Femur (tissue), 1 donor: Measurements from ENCODE around the gene ANKIB1.
"Not testable (repeated sequence)": the region's sequence is repeated elsewhere in the genome, so short reads cannot be mapped to it uniquely, and the experiment has no call there.

Source experiments
- DNase-seq: peaks from one replicate; pipeline ENCODE4 v3.0.0-alpha.2; 2017

ANKIB1 gene

DNA sequence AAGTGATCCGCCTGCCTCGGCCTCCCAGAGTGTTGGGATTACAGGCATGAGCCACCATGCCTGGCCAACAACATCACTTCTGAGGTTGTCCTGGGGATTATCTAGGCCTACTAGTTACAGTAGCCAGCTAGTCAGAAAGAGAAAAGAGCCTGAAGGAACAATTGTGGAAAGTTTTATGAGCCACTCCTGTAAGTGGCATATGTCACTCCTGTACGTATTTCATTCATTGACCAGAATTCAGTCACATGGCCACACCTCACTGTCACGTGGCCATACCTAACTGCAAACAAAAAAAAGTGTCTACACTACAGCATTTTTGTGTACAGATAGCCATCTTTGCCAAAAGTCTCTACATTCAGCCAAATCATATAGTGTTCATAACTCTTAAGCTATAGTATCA lies 85.7 kb downstream of the ANKIB1 start:
- no peak for DNase-seq

- DNase-seq: no peak
These were observed 87.0 kb downstream of the ANKIB1 start for GRCh38 chr7:92332782-92333181.

GRCh38 chr7:92333866-92334265 lies 88.1 kb downstream of the ANKIB1 start:
- DNase-seq: no peak

GRCh38 chr7:92335574-92335973 lies 89.8 kb downstream of the ANKIB1 start:
- DNase-seq: no peak

DNA sequence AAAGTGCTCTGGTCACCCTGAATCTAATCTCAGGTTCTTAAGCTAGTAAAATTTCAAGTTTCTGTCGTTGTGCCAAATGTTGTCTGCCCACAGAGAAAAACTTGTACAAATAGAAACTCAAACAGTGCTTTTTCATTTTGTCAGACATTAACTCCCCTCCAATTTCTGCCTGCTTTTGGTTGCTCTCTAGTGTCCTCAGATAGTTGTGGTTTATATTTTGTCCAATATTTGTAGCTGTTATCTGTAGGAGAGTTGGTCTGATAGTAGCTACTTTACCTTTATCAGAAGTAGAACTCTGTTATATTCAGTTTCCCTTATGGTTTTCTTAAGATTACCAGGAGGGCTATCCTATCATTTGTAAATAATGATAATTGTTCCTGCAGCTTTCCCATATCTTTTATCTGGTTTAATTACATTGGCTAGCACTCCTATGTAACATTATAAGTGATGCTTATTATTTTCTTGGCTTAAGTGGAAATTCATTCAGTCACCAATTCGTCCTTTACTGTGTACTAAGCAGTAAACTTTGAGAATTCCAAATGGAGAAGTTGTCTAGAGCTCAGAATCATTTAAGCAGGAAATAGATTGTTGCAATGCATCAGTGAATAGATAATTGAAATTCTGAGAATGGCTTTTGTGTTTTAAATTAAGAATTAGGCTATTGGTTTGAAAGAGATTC lies 91.0 kb downstream of the ANKIB1 start:
- DNase-seq: no peak

- no peak for DNase-seq
These were observed 94.2 kb downstream of the ANKIB1 start for GRCh38 chr7:92340016-92340415.

GRCh38 chr7:92343714-92344113 lies 97.9 kb downstream of the ANKIB1 start:
- no peak for DNase-seq

- no peak for DNase-seq
These were observed 106.2 kb downstream of the ANKIB1 start for GRCh38 chr7:92352009-92352408.

- no peak for DNase-seq
These were observed 108.4 kb downstream of the ANKIB1 start for GRCh38 chr7:92354214-92354613.

DNA sequence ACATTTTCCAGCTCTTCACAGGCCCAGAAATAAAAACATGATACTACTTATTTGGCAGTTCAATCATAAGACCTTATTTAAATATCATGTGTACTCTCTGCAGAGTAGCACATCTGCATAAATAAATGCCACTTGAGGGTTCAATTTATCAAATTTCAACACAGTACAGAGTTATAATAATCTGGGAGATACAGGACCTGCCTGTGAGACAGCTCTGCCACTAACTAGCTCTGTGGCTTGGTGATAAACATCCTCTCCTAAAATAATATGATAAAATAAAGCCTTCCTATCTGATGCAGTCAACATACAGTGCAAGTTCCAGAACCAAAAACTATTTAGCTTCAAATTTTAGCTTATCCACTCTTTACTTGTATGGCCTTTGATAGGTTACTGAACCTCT lies 110.6 kb downstream of the ANKIB1 start:
- DNase-seq: no peak

DNA sequence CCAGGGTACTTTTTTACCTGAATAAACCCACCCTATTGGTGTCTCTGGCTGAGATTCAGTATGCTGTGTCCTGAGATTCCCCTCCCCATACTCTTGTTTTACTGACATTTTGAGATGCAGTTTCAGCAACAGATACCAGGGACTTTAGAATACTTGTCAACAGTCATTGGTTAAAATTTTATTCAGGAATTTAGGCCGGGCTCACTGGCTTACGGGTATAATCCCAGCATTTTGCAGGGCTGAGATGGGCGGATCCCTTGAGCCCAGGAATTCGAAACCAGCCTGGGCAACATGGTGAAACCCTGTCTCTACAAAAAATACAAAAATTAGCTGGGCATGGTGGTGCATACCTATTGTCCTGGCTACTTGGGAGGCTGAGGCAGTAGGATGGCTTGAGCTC lies 111.5 kb downstream of the ANKIB1 start:
- no peak for DNase-seq

DNA sequence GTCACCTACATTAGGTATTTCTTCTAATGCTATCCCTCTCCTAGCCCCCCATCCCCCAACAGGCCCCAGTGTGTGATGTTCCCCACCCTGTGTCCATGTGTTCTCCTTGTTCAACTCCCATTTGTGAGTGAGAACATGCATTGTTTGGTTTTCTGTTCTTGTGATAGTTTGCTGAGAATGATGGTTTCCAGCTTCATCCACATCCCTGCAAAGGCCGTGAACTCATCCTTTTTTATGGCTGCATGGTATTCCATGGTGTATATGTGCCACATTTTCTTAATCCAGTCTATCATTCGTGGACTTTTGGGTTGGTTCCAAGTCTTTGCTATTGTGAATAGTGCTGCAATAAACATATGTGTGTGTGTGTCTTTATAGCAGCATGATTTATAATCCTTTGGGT lies 113.4 kb downstream of the ANKIB1 start:
- not testable (repeated sequence) for DNase-seq

- DNase-seq: no peak
These were observed 114.0 kb downstream of the ANKIB1 start for GRCh38 chr7:92359801-92360200.

DNA sequence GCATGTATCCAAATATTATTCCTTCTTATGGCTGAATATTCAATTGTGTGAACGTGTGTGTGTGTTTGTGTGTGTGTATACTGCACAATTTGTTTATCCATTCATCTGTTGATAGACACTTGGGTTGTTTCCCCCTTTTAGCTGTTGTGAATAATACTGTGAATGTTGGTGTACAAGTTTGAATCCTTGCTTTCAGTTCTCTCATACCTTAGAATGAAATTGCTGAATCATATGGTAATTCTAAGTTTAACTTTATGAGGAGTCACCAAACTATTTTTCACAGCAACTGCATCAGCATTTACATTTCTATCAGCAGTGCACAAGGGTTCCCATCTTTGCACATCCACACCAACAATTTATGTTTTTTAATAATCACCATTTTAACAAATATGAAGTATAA lies 114.6 kb downstream of the ANKIB1 start:
- DNase-seq: no peak

- no peak for DNase-seq
These were observed 116.4 kb downstream of the ANKIB1 start for GRCh38 chr7:92362131-92362530.

GRCh38 chr7:92366730-92367129 lies 121.0 kb downstream of the ANKIB1 start:
- DNase-seq: no peak

DNA sequence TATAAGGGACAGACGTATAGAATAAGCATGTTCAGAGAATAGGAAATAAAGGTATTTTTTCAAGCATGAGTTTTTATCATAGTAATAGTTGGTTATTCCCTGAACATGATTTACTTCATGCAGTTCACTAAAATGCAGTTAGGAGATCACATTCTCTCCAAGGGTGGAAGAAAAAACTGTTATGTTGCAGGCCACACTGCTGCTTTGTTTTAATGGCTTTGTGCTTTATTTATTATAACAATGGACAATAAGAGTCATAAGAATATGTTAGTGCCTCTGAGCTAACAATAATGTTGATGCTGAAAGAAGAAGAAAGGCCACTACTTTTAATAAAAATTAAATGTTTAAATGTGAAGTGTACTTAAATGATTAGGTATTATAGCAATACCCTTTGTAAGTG lies 123.0 kb downstream of the ANKIB1 start:
- no peak for DNase-seq

GRCh38 chr7:92375013-92375412 lies 129.2 kb downstream of the ANKIB1 start:
- no peak for DNase-seq

DNA sequence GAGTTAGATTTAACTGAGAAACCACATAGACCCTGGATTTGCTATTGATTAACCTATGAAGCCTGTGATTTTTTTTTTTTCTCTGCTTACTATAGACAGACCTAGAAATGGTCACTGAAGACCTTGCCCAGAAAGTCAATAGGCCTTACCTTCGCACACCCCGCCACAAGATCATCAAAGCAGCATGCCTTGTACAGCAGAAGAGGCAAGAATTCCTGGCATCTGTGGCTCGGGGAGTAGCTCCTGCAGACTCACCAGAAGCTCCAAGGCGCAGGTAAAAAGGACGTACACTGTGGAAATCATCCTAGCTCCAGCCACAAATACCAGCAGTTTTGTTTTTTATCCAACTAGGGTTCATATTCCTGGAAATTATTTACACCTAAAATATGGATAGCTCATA lies 145.3 kb downstream of the ANKIB1 start:
- DNase-seq: no peak

GRCh38 chr7:92397542-92397941 lies 151.8 kb downstream of the ANKIB1 start:
- DNase-seq: no peak

- no peak for DNase-seq
These were observed 154.2 kb downstream of the ANKIB1 start for GRCh38 chr7:92400013-92400412.

DNA sequence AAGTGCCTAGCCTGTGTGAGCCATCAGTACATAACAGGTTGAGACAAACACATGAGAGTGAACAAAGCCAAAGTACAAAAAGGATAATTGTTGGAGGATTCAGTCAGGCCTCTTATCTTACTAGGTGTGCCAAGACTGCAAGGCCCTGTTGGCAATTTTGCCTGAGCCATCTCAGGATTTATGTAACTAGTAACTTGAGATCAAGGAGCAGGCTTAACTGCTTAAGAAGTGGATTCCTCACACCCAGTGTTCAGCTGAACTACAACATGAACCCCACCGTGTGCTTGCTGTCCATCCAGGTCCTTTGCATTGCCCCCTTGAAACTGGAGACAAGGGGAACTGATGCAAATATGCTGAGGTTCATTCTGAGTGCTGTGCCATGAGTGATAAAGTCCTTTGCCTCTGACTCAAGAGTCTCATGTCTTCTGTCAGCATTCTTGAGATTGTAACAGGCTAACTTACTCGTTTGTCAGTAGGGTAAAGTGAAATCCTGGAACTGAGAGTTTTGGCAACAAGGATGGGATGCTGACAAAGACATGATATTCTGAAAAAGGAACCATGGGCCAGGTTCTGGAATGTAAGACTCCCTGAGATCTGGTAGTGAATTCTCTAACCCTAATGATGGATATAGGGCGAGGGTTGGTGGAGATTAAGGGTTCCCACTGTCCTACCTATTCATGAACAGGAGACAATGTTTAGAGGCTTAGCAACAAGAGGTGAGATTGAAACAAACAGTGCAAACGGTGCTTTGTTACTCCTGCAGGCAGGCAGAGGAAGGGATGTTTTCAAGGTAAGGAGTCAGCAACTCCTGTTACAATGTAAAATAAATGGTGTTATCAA lies 157.4 kb downstream of the ANKIB1 start:
- no peak for DNase-seq

- no peak for DNase-seq
These were observed 157.9 kb downstream of the ANKIB1 start for GRCh38 chr7:92403760-92404074.

DNA sequence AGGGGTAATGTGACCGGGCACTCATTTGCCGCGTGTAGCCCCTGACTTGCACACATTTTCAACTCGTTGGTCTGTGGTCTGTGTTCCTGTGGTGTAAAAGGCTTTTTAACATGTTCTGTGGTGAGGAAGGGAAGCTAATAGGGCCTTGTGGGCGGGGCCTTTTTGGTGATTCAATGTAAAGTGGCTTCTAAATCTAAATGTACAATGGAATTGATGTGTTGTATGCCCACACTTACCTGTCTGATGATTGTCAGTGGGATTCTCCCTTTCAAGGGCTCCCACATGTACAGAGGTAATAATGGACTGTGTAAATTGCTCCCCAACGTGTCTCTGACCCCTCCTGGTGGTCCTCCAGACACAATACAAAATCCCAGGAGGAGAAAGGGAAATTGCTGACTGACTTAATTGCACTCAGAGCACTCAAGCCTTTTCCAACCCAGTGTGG lies 158.4 kb downstream of the ANKIB1 start:
- no peak for DNase-seq

GRCh38 chr7:92409357-92409756 lies 163.6 kb downstream of the ANKIB1 start:
- DNase-seq: no peak
